Measurements from ENCODE around the gene EFNB3. TPM values are rescaled to one million over a fixed set of nuclear protein-coding genes. Genes with fewer than 3 reads are reported as not detected.
A peak's percentile ranks its signal among the peaks of the same experiment; 100 is the strongest.

Gene EFNB3
- total and polyA plus RNA-seq, 2 of the 13 experiments (the other 11 are each of a cell fraction or from before 2014, with no cell fraction given), result 0.07 to 0.25 TPM

- Histone ChIP-seq H3K9ac (ENCODE audit: insufficient read depth, low read depth, low read length) (no peak overlapping the region), H3K4me1 (ENCODE audit: insufficient read depth, low read length) (peaks cover 22% of the 10 kb centered on the region), H3K9me3 (ENCODE audit: low read length) (no peaks in the 10 kb centered on the region), H2AFZ (ENCODE audit: low read length) (no peak overlapping the region), H3K4me2 (ENCODE audit: low read depth, low read length) (peak overlapping the region; percentile 78), H3K27me3 (ENCODE audit: control insufficient read depth in 1 of 2, insufficient read depth in 2 of 2, low read length in 2 of 2) (peaks cover 12 to 84% of the 10 kb centered on the region in 2 experiments), H4K20me1 (ENCODE audit: insufficient read depth, low read length) (no peaks in the 10 kb centered on the region), H3K27ac (ENCODE audit: extremely low read length, insufficient read depth, low read length) (no peak overlapping the region), H3K36me3 (replicated peaks in 1 of 2; ENCODE audit: control insufficient read depth in 1 of 2, insufficient read depth in 2 of 2, low read length in 2 of 2) (no peaks in the 10 kb centered on the region), H3K79me2 (ENCODE audit: insufficient read depth, low read length) (no peaks in the 10 kb centered on the region), H3K4me3 (replicated peaks in 1 of 3; ENCODE audit: insufficient read depth in 1 of 3, low read depth in 2 of 3, low read length in 3 of 3) (peak overlapping the region; percentile 49 to 72 (median 62); a peak in 4 of 6 replicates)
- WGBS (ENCODE audit: low lambda C conversion rate), result 13% methylated on average over 12 of the region's 16 CpGs
- CTCF ChIA-PET (ENCODE audit: low intra/inter-chr PET ratio, low total read pairs), result interaction anchor here (2.0 kb wide), 1 partner anchor 30 kb away, joined by 5 read pairs; the partner anchor contains the start of gene WRAP53
- TF ChIP-seq MAZ (IDR thresholded peaks at IDR 0.05; ENCODE audit: borderline replicate concordance, low read depth, low read length) (no peak), MAZ (CRISPR knock-in tag; IDR thresholded peaks at IDR 0.05; ENCODE audit: low read depth) (0 out of 2 replicates have a peak, but pooled peaks have one; percentile 12), ZNF510 (CRISPR knock-in tag; IDR thresholded peaks at IDR 0.05; ENCODE audit: low read depth) (no peak)
- no peak for ATAC-seq
- no peak for FAIRE-seq
- DNase-seq (ENCODE audit: low spot score), result no peak
- no TSS peak for BruUV-seq (replicated peaks)
- in situ Hi-C loops (cut with HindIII; ENCODE audit: extremely low pct_ligation_motif_present, low pct_unique_long_range_greater_than_20kb) (loop anchor here (5.0 kb wide), 1 partner anchor 86 kb away; the partner anchor contains the start of gene SHBG), intact Hi-C loops (cut with micrococcal nuclease; ENCODE audit: unreplicated experiment) (no loop called here)
- POLR2A ChIA-PET, result interaction anchor here (1.4 to 2.0 kb wide), 2 partner anchors 11 to 31 kb away, joined by 3 to 6 read pairs; partner anchors contain the start of gene TP53
Observed at GRCh38 chr17:7717756-7718350, 12.9 kb downstream of the EFNB3 start.

GRCh38 chr17:7719661-7720060 is 14.7 kb downstream of the EFNB3 start:
- intact Hi-C loops (cut with micrococcal nuclease; ENCODE audit: unreplicated experiment), result no loop called here
- no peaks in the 10 kb centered on the region for H4K20me1 ChIP-seq (ENCODE audit: insufficient read depth, low read length)
- WGBS (ENCODE audit: low lambda C conversion rate), result 33% methylated on average over 3 of the region's 9 CpGs
- no peaks in the 10 kb centered on the region for H3K79me2 ChIP-seq (ENCODE audit: insufficient read depth, low read length)
- ChIA-PET CTCF (ENCODE audit: low intra/inter-chr PET ratio, low total read pairs) (no interaction called here), POLR2A (no interaction called here)
- no peak for ATAC-seq
- H2AFZ ChIP-seq (ENCODE audit: low read length), result no peak overlapping the region
- no TSS peak for BruUV-seq (replicated peaks)
- no peak overlapping the region for H3K4me3 ChIP-seq (replicated peaks in 1 of 3; ENCODE audit: insufficient read depth in 1 of 3, low read depth in 2 of 3, low read length in 3 of 3)
- no peaks in the 10 kb centered on the region for H3K36me3 ChIP-seq (replicated peaks in 1 of 2; ENCODE audit: control insufficient read depth in 1 of 2, insufficient read depth in 2 of 2, low read length in 2 of 2)
- H3K4me1 ChIP-seq (ENCODE audit: insufficient read depth, low read length), result peaks cover 22% of the 10 kb centered on the region
- FAIRE-seq, result no peak
- no peak for DNase-seq (ENCODE audit: low spot score)
- no peak overlapping the region for H3K4me2 ChIP-seq (ENCODE audit: low read depth, low read length)
- no peaks in the 10 kb centered on the region for H3K9me3 ChIP-seq (ENCODE audit: low read length)
- no peak overlapping the region for H3K27ac ChIP-seq (ENCODE audit: extremely low read length, insufficient read depth, low read length)
- in situ Hi-C loops (cut with HindIII; ENCODE audit: extremely low pct_ligation_motif_present, low pct_unique_long_range_greater_than_20kb), result loop anchor here (5.0 kb wide), 1 partner anchor 87 kb away; the partner anchor contains the start of gene SHBG
- H3K9ac ChIP-seq (ENCODE audit: insufficient read depth, low read depth, low read length), result no peak overlapping the region
- peaks cover 12 to 69% of the 10 kb centered on the region in 2 experiments for H3K27me3 ChIP-seq (ENCODE audit: control insufficient read depth in 1 of 2, insufficient read depth in 2 of 2, low read length in 2 of 2)
- no peak for TF ChIP-seq ATAD3A (CRISPR knock-in tag; IDR thresholded peaks at IDR 0.05)
- TF ChIP-seq, protein P1, sequence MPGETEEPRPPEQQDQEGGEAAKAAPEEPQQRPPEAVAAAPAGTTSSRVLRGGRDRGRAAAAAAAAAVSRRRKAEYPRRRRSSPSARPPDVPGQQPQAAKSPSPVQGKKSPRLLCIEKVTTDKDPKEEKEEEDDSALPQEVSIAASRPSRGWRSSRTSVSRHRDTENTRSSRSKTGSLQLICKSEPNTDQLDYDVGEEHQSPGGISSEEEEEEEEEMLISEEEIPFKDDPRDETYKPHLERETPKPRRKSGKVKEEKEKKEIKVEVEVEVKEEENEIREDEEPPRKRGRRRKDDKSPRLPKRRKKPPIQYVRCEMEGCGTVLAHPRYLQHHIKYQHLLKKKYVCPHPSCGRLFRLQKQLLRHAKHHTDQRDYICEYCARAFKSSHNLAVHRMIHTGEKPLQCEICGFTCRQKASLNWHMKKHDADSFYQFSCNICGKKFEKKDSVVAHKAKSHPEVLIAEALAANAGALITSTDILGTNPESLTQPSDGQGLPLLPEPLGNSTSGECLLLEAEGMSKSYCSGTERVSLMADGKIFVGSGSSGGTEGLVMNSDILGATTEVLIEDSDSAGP (CRISPR knock-in tag; IDR thresholded peaks at IDR 0.05; ENCODE audit: borderline replicate concordance), result no peak
- TF ChIP-seq, protein P2, sequence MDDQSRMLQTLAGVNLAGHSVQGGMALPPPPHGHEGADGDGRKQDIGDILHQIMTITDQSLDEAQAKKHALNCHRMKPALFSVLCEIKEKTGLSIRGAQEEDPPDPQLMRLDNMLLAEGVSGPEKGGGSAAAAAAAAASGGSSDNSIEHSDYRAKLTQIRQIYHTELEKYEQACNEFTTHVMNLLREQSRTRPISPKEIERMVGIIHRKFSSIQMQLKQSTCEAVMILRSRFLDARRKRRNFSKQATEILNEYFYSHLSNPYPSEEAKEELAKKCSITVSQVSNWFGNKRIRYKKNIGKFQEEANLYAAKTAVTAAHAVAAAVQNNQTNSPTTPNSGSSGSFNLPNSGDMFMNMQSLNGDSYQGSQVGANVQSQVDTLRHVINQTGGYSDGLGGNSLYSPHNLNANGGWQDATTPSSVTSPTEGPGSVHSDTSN (CRISPR knock-in tag; IDR thresholded peaks at IDR 0.05; ENCODE audit: borderline replicate concordance), result no peak
- TF ChIP-seq ZNF44 (CRISPR knock-in tag; IDR thresholded peaks at IDR 0.05), result no peak
- TF ChIP-seq FOXK2 (IDR thresholded peaks at IDR 0.05), result no peak
- TF ChIP-seq, protein P3, sequence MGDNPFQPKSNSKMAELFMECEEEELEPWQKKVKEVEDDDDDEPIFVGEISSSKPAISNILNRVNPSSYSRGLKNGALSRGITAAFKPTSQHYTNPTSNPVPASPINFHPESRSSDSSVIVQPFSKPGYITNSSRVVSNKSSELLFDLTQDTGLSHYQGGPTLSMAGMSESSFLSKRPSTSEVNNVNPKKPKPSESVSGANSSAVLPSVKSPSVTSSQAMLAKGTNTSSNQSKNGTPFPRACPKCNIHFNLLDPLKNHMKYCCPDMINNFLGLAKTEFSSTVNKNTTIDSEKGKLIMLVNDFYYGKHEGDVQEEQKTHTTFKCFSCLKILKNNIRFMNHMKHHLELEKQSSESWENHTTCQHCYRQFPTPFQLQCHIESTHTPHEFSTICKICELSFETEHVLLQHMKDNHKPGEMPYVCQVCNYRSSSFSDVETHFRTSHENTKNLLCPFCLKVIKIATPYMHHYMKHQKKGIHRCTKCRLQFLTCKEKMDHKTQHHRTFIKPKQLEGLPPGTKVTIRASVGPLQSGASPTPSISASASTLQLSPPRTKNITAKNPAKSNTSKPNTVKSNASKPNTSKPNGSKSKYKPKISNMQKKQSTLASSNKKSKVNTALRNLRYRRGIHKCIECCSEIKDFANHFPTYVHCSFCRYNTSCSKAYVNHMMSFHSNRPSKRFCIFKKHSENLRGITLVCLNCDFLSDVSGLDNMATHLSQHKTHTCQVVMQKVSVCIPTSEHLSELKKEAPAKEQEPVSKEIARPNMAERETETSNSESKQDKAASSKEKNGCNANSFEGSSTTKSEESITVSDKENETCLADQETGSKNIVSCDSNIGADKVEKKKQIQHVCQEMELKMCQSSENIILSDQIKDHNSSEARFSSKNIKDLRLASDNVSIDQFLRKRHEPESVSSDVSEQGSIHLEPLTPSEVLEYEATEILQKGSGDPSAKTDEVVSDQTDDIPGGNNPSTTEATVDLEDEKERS (CRISPR knock-in tag; IDR thresholded peaks at IDR 0.05), result no peak
- no peak for TF ChIP-seq MAFG (CRISPR knock-in tag; IDR thresholded peaks at IDR 0.05)
- TF ChIP-seq NFYC (CRISPR knock-in tag; IDR thresholded peaks at IDR 0.05), result no peak

All from HepG2 (cell line).